Measurements from ENCODE around the gene OR52E5.

DNA sequence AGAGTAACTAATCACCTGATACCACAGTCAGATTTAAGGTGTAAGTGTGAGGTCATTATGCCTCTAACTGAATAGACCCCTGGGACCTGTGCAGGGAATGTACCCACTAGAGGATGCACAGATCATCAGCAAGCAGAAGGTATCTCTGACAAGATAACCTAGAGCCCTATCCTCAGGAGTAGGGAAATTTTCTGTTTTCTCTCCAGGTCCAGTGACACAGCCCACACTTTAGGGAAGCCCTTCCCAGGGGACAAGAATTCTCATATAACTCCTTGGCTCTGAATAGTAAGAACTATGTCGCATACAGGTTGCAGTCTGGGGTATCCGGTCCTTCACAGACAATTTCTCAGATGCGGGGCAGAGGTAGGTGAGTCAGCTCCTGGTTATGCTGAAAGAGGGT is at the start of gene OR52E5:
- no peak for TF ChIP-seq POLR2A (IDR thresholded peaks at IDR 0.05)
- TF ChIP-seq, protein P1, sequence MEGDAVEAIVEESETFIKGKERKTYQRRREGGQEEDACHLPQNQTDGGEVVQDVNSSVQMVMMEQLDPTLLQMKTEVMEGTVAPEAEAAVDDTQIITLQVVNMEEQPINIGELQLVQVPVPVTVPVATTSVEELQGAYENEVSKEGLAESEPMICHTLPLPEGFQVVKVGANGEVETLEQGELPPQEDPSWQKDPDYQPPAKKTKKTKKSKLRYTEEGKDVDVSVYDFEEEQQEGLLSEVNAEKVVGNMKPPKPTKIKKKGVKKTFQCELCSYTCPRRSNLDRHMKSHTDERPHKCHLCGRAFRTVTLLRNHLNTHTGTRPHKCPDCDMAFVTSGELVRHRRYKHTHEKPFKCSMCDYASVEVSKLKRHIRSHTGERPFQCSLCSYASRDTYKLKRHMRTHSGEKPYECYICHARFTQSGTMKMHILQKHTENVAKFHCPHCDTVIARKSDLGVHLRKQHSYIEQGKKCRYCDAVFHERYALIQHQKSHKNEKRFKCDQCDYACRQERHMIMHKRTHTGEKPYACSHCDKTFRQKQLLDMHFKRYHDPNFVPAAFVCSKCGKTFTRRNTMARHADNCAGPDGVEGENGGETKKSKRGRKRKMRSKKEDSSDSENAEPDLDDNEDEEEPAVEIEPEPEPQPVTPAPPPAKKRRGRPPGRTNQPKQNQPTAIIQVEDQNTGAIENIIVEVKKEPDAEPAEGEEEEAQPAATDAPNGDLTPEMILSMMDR (IDR thresholded peaks at IDR 0.05), result no peak

Measured in esophagus squamous epithelium (tissue), 4 donors.